Breast epithelium (tissue), 4 donors: ENCODE data around the gene FLYWCH2. TPM values are rescaled to one million over a fixed set of nuclear protein-coding genes. Genes with fewer than 3 reads are reported as not detected.
A peak's percentile ranks its signal among the peaks of the same experiment; 100 is the strongest.

Experiments
- DNase-seq, 2 donors: peaks; one replicate each; pipeline ENCODE4 v3.0.0-alpha.2; 2019; ENCODE audit warnings: low spot score in 2 of 2
- H3K27ac ChIP-seq, 2 donors: fragments of 200-600 bp; sonication (generic) in 1 of 2; one replicate each; pipeline ENCODE4 v1.5.1; 2016 to 2019; ENCODE audit warnings: mild to moderate bottlenecking in 1 of 2
- H3K27me3 ChIP-seq, 2 donors: fragments of 200-600 bp; sonication (generic) in 1 of 2; one replicate each; pipeline versions ENCODE4 v1.5.1 to v1.6.0; 2017 to 2019; ENCODE audit warnings: control low read depth in 1 of 2, mild to moderate bottlenecking in 1 of 2
- H3K36me3 ChIP-seq: fragments of 200-600 bp; one replicate; pipeline ENCODE4 v1.5.1; 2019
- H3K4me1 ChIP-seq, 2 donors: fragments of 200-600 bp; sonication (generic); one replicate each; pipeline ENCODE4 v1.5.1; 2016 to 2019; ENCODE audit warnings: control low read depth in 1 of 2
- H3K4me3 ChIP-seq, 3 donors: fragments of 200-600 bp; sonication (generic); 1 replicate in 2 of 3; 2 replicates in 1 of 3; pipeline ENCODE4 v1.5.1; 2016 to 2019; ENCODE audit warnings: mild to moderate bottlenecking in 3 of 3, moderate library complexity in 2 of 3
- H3K9me3 ChIP-seq, 2 donors: fragments of 200-600 bp; sonication (generic) in 1 of 2; one replicate each; pipeline ENCODE4 v1.5.1; 2016 to 2019; ENCODE audit warnings: control low read depth in 1 of 2
- CTCF ChIP-seq, 3 donors: fragments of 450-650 bp; IDR thresholded peaks; one replicate each; pipeline ENCODE4 v1.5.1; 2016 to 2017; ENCODE audit warnings: antibody characterized with exemption in 3 of 3, mild to moderate bottlenecking in 3 of 3, moderate library complexity in 3 of 3
- POLR2A ChIP-seq: fragments of 450-650 bp; IDR thresholded peaks from one replicate; pipeline ENCODE4 v1.6.1; 2016; ENCODE audit warnings: antibody characterized with exemption, mild to moderate bottlenecking, moderate library complexity
- POLR2AphosphoS5 ChIP-seq, 3 donors: sonication (generic); formaldehyde crosslinking; IDR thresholded peaks; one replicate each; pipeline ENCODE4 v1.6.1; 2017; ENCODE audit warnings: antibody characterized with exemption in 3 of 3
- intact Hi-C: fragments of 100-400 bp; cut with DNase I; formaldehyde crosslinking; loops from one replicate; pipeline ENCODE4 v1.15.1; 2023; ENCODE audit warnings: low total_unique reads
- total RNA-seq, 3 donors: library from RNA; depleted of rRNA; stranded (reverse); fragments of >200 nt; gene quantifications; one replicate each; pipeline ENCODE4 v1.1.0, GENCODE V29; 2016

The FLYWCH2 gene
- total RNA-seq, 3 donors from 2014 or later: 36.0 to 49.2 (median 47.9) TPM

GRCh38 chr16:2912330-2913199 is 29.6 kb downstream of the FLYWCH2 start:
- Histone ChIP-seq H3K27me3 (no peaks in the 10 kb centered on the region), H3K27ac (peak overlapping the region; percentile 77 to 91), H3K4me1 (peaks cover 0 to 5% of the 10 kb centered on the region in 2 donors), H3K36me3 (no peaks in the 10 kb centered on the region), H3K9me3 (no peaks in the 10 kb centered on the region), H3K4me3 (peak overlapping the region; percentile 86 to 91 (median 88))
- no peak for DNase-seq
- peak in 1 of 3 donors; percentile 38 for TF ChIP-seq POLR2AphosphoS5 (IDR thresholded peaks at IDR 0.05)
- no peak for TF ChIP-seq POLR2A
- intact Hi-C loops: no loop called here

GRCh38 chr16:2913603-2914002 is 30.6 kb downstream of the FLYWCH2 start:
- no peak overlapping the region for H3K4me3 ChIP-seq

DNA sequence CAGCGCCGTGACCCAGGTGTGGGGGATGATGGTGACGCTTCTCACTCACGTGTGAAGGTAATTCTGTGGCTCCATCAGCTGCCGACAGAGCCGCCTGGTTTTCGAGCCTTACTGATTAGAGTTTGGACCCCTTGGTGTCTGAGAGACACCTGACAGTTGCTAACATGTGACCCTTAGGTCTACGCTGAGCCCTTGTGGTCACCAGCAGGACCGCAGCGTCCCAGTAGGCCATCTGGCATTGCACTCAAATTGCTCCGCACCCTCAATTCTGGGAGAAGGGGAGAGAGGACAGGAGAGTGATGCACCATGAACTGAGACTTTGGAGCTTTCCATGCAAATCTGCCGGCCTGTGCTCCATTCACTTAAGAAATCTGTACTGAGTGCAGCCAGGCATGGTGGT is 31.2 kb downstream of the FLYWCH2 start:
- H3K4me3 ChIP-seq: no peak overlapping the region
- no peaks in the 10 kb centered on the region for H3K27me3 ChIP-seq
- intact Hi-C loops: no loop called here
- H3K9me3 ChIP-seq: no peaks in the 10 kb centered on the region
- H3K4me1 ChIP-seq: peaks cover 0 to 5% of the 10 kb centered on the region in 2 donors
- TF ChIP-seq POLR2AphosphoS5 (IDR thresholded peaks at IDR 0.05) (no peak), POLR2A (no peak), CTCF (IDR thresholded peaks at IDR 0.05) (no peak)
- H3K27ac ChIP-seq: no peak overlapping the region
- no peak for DNase-seq
- H3K36me3 ChIP-seq: no peaks in the 10 kb centered on the region

More at GRCh38 chr16:2913603-2914002, 30.6 kb downstream of the FLYWCH2 start:
- Histone ChIP-seq H3K27me3 (no peaks in the 10 kb centered on the region), H3K4me1 (peaks cover 0 to 5% of the 10 kb centered on the region in 2 donors), H3K9me3 (no peaks in the 10 kb centered on the region), H3K36me3 (no peaks in the 10 kb centered on the region), H3K27ac (peak overlapping the region in 1 of 2 donors; percentile 91)
- no peak for TF ChIP-seq POLR2A
- TF ChIP-seq POLR2AphosphoS5 (IDR thresholded peaks at IDR 0.05): no peak
- no peak for TF ChIP-seq CTCF (IDR thresholded peaks at IDR 0.05)
- intact Hi-C loops: no loop called here
- no peak for DNase-seq

DNA sequence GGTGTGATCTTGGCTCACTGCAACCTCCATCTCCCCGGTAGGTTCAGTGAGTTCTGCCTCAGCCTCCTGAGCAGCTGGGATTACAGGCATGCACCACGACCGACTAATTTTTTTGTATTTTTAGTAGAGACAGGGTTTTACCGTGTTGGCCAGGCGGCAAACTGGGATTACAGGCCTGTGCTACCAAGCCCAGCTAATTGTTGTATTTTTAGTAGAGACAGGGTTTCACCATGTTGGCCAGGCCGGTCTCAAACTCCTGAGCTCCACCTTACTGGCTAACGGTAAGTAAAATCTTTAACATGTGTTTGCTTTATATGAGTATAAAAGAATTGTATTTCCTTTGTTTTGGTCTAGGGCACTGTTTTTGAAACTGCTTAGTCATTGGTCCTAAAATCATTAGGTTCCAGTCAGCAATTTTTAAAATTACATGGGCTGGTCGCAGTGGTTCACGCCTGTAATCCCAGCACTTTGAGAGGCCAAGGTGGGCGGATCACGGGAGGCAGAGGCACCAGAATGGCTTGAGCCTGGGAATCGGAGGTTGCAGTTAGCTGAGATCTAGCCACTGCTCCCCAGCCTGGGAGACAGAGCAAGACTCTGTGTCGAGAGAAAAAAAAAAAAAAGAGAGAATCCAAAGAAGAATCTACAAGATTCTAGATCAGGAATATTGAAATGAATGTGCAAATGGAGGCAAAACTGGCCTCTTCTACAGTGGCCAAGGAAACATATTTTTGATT is 32.3 kb downstream of the FLYWCH2 start:
- Histone ChIP-seq H3K4me3 (no peak overlapping the region), H3K27me3 (no peaks in the 10 kb centered on the region), H3K36me3 (no peaks in the 10 kb centered on the region), H3K4me1 (peaks cover 0 to 5% of the 10 kb centered on the region in 2 donors), H3K9me3 (no peaks in the 10 kb centered on the region), H3K27ac (peak overlapping the region in 1 of 2 donors; percentile 41)
- intact Hi-C loops: no loop called here
- TF ChIP-seq POLR2AphosphoS5 (IDR thresholded peaks at IDR 0.05): no peak
- no peak for DNase-seq

DNA sequence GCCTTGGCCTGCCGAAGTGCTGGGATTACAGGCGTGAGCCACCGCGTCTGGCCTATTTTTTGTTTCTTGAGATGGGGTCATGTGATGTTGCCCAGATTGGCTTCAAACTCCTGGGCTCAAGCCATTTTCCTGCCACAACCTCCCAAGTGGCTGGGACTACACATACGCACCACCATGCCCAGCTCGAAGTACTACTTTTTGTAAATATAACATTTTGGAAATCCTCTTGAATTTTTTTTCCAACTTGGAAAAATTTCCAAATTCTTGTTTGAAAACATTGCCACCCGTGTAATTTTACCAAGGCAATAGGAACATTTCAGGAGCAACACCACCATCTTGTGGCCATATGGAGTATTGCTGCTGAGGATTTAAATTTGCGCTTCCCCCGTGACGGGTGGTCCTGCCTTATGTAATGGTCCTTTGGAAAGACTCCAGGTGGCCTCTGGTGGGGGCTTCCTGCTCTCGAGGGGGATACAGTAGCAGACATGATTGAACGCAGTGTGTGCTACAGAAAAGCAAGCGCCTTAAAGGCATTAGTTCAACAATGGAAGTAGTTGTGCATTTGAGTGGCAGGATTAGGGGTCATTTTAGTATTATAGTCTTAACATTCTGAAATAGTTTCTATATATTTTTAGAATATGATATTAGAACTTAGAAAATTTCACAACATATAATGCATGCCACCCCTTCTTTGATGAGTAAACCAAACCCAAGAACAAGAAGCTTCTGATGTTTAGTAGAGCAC is 36.7 kb downstream of the FLYWCH2 start:
- no peak overlapping the region for H3K4me3 ChIP-seq
- no peak for TF ChIP-seq POLR2A
- peak; percentile 96 to 99 (median 97) for TF ChIP-seq CTCF (IDR thresholded peaks at IDR 0.05)
- peak in 1 of 3 donors; percentile 50 for TF ChIP-seq POLR2AphosphoS5 (IDR thresholded peaks at IDR 0.05)
- no peaks in the 10 kb centered on the region for H3K9me3 ChIP-seq
- peak in 1 of 2 donors; percentile 45 for DNase-seq
- intact Hi-C loops: loop anchor here (10.0 kb wide), 1 partner anchor 45 kb away; no protein-coding TSS in a partner anchor
- H3K36me3 ChIP-seq: no peaks in the 10 kb centered on the region
- H3K27me3 ChIP-seq: no peaks in the 10 kb centered on the region
- H3K4me1 ChIP-seq: no peaks in the 10 kb centered on the region
- H3K27ac ChIP-seq: peak overlapping the region; percentile 52 to 68
